Lung (tissue), 12 donors: ENCODE measurements around the gene BMPR1B. TPM values are rescaled to one million over a fixed set of nuclear protein-coding genes. Genes with fewer than 3 reads are reported as not detected.
A peak's percentile ranks its signal among the peaks of the same experiment; 100 is the strongest.

Experiments
- ATAC-seq: fragments of 200-7000 bp; cut with Tn5 transposase; one replicate; pipeline ENCODE4 v1.9.1; 2020; ENCODE audit warnings: moderate number of reproducible peaks; ENCODE audit not compliant: insufficient read depth, low FRiP score
- DNase-seq, 3 donors: peaks; one replicate each; pipeline ENCODE4 v3.0.0-alpha.2; 2013 to 2017
- H3K27ac ChIP-seq, 2 donors: one replicate each; pipeline ENCODE4 v1.5.1; 2013; ENCODE audit warnings: mild to moderate bottlenecking in 2 of 2, moderate library complexity in 2 of 2, control low read depth in 1 of 2, inconsistent platforms in 1 of 2, low read depth in 1 of 2, low read length in 1 of 2
- H3K27me3 ChIP-seq, 3 donors: one replicate each; pipeline ENCODE4 v1.5.1; 2013; ENCODE audit warnings: low read length in 2 of 3; ENCODE audit not compliant: control insufficient read depth in 3 of 3, insufficient read depth in 3 of 3
- H3K36me3 ChIP-seq, 4 donors: one replicate each; pipeline ENCODE4 v1.5.1; 2013; ENCODE audit warnings: low read length in 4 of 4, mild to moderate bottlenecking in 1 of 4, moderate library complexity in 1 of 4; ENCODE audit not compliant: control insufficient read depth in 4 of 4, insufficient read depth in 4 of 4
- H3K4me1 ChIP-seq, 5 donors: one replicate each; pipeline ENCODE4 v1.5.1; 2013; ENCODE audit warnings: low read length in 5 of 5, mild to moderate bottlenecking in 2 of 5, moderate library complexity in 1 of 5; ENCODE audit not compliant: control insufficient read depth in 5 of 5, insufficient read depth in 5 of 5
- H3K4me3 ChIP-seq: one replicate; pipeline ENCODE4 v1.5.1; 2013; ENCODE audit warnings: mild to moderate bottlenecking, control low read depth, moderate library complexity
- H3K9ac ChIP-seq, 2 donors: one replicate each; pipeline ENCODE4 v1.5.1; 2013; ENCODE audit warnings: low read length in 2 of 2, control low read depth in 1 of 2; ENCODE audit not compliant: insufficient read depth in 1 of 2
- H3K9me3 ChIP-seq, 4 donors: one replicate each; pipeline ENCODE4 v1.5.1; 2013; ENCODE audit warnings: low read length in 3 of 4, mild to moderate bottlenecking in 1 of 4, moderate library complexity in 1 of 4; ENCODE audit not compliant: control insufficient read depth in 4 of 4, insufficient read depth in 3 of 4
- WGBS, 2 donors: extraction: QIAGEN DNeasy Blood & Tissue Kit; methylation state at CpG; one replicate each; pipeline ENCODE4 v1.1.7; 2013; 5-methylcytosine and 5-hydroxymethylcytosine counted together
- polyA plus RNA-seq, 2 donors: library from polyadenylated mRNA; stranded (reverse); fragments of 200-250 nt; gene quantifications; one replicate each; pipeline ENCODE4 v1.2.1, GENCODE V29; 2013
- total RNA-seq, 2 donors: library from RNA; depleted of rRNA in 1 of 2; stranded (reverse); fragments of >200 nt in 1 of 2; gene quantifications; one replicate each; pipeline ENCODE4 v1.2.1, GENCODE V29; 2014 to 2021
- TF ChIP-seq, protein P1 (sequence below): IDR thresholded peaks from 2 replicates; pipeline ENCODE4 v1.5.1; 2012; ENCODE audit warnings: mild to moderate bottlenecking; ENCODE audit errors: control extremely low read depth, extremely low read depth
- donor health status: control.
- donor health status: control.
- donor health status: Bipolar disorder and iron deficiency.
- donor health status: healthy.
- donor health status: DM: yes; HTN: yes; CAD: no.

Gene BMPR1B
- total and polyA plus RNA-seq, 4 donors: 0.65 to 7.3 (median 1.9) TPM

DNA sequence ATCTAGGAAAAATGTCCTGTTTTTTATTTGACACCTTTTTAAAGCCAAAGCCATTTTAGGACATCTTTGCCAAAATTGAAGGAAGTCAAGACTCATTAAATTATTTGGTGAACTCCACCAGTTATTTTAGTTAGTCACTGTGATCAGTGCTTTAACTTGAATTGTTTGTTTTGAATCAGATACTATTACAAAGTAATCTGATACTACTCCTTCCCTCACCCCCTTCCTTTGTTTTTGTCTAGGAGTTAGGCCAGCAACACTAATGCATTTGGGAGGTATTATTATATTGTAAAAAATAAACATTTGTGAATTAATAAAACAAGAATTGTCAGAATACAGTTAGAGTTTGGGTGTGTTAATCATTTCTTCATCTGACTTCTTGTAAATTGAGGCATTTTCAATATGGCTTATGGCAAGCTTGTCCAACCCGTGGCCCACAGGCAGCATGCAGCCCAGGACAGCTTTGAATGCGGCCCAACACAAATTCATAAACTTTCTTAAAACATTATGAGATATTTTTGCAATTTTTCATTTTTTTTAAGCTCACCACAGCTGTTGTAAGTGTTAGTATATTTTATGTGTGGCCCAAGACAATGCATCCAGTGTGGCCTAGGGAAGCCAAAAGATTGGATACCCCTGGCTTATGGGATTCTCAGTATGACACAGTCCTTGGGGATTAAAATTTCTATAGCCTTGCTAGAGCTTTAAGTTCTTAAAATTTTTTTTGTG is 182.2 kb downstream of the BMPR1B start:
- Histone ChIP-seq H3K27me3 (no peaks in the 10 kb centered on the region), H3K4me1 (no peaks in the 10 kb centered on the region), H3K9me3 (no peaks in the 10 kb centered on the region), H3K9ac (no peak overlapping the region), H3K4me3 (no peak overlapping the region), H3K36me3 (no peaks in the 10 kb centered on the region), H3K27ac (no peak overlapping the region)
- ATAC-seq: no peak
- TF ChIP-seq, protein P1, sequence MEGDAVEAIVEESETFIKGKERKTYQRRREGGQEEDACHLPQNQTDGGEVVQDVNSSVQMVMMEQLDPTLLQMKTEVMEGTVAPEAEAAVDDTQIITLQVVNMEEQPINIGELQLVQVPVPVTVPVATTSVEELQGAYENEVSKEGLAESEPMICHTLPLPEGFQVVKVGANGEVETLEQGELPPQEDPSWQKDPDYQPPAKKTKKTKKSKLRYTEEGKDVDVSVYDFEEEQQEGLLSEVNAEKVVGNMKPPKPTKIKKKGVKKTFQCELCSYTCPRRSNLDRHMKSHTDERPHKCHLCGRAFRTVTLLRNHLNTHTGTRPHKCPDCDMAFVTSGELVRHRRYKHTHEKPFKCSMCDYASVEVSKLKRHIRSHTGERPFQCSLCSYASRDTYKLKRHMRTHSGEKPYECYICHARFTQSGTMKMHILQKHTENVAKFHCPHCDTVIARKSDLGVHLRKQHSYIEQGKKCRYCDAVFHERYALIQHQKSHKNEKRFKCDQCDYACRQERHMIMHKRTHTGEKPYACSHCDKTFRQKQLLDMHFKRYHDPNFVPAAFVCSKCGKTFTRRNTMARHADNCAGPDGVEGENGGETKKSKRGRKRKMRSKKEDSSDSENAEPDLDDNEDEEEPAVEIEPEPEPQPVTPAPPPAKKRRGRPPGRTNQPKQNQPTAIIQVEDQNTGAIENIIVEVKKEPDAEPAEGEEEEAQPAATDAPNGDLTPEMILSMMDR: no peak
- 77 to 86% methylated on average over 2 of the region's 2 CpGs for WGBS, 2 donors
- peak in 1 of 3 donors; percentile 13 for DNase-seq

DNA sequence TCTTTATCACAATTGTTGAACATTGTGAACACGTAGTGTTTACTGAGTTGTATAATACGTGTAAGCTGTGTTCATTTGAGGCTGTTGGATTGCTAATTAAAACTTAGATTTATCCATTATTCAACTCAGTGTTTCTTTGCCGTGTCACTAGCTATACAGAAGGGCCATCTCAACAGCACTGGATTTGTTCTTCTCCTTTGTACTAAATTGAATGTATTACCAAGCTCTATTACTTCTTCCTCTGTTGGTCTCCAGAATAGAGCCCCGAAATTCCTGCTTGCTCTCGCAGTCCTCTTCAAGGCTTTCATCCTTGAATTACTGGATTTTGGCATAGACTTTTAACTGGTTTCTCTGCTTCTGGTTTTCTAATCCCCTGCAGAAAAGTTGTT is 182.8 kb downstream of the BMPR1B start:
- TF ChIP-seq, protein P1: no peak
- H3K4me3 ChIP-seq: no peak overlapping the region
- H3K27me3 ChIP-seq: no peaks in the 10 kb centered on the region
- H3K4me1 ChIP-seq: no peaks in the 10 kb centered on the region
- no peak overlapping the region for H3K9ac ChIP-seq
- DNase-seq: no peak
- no peaks in the 10 kb centered on the region for H3K9me3 ChIP-seq
- WGBS, 2 donors: 91 to 94% methylated on average over 5 of the region's 5 CpGs
- no peaks in the 10 kb centered on the region for H3K36me3 ChIP-seq
- no peak overlapping the region for H3K27ac ChIP-seq
- ATAC-seq: no peak

DNA sequence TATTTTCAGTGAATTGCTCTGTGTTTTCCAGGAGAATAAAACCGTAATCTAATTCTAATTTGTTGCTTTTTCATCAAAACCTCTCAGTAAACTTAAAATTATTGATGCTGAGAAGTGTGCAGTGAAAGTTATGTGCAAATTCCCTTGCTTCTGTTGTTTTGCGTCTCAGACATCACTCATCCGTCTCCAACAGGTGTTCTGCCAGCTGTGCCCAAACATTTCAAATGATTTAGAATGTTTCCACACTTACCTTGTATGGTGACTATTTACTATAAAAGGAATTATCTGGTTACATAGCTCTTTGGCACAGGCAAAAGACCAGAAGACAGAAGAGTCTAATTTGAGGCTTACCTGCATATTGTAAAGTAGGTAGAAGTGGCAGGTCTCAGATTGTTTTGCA is 184.0 kb downstream of the BMPR1B start:
- Histone ChIP-seq H3K4me3 (no peak overlapping the region), H3K4me1 (no peaks in the 10 kb centered on the region), H3K27ac (no peak overlapping the region), H3K36me3 (no peaks in the 10 kb centered on the region), H3K9me3 (no peaks in the 10 kb centered on the region), H3K27me3 (no peaks in the 10 kb centered on the region), H3K9ac (no peak overlapping the region)
- DNase-seq (no peak), ATAC-seq (no peak)
- TF ChIP-seq, protein P1: no peak
- WGBS, 2 donors: 86 to 89% methylated on average over 3 of the region's 3 CpGs

DNA sequence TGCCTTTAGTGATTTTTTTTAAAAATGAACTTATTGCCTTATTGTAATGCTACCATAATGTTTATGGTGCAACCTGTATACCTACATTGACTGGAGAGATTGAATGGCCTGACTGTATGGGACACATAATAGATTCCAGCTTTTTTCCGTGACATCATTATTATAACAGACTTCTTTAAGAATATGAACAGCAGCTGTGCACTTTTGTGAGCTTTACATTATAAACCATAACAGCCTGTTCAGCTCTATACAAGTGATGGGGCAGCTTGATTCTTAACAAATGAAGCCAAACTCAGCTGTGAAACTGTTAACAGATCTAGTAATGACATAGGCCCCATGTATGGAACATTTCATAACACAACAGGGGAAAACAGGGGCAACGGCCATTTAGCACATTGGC is 187.0 kb downstream of the BMPR1B start:
- Histone ChIP-seq H3K4me1 (no peaks in the 10 kb centered on the region), H3K9ac (no peak overlapping the region), H3K4me3 (no peak overlapping the region), H3K27me3 (no peaks in the 10 kb centered on the region), H3K36me3 (no peaks in the 10 kb centered on the region), H3K27ac (no peak overlapping the region), H3K9me3 (no peaks in the 10 kb centered on the region)
- DNase-seq (no peak), ATAC-seq (no peak)
- TF ChIP-seq, protein P1: no peak
- 88 to 89% methylated on average over 2 of the region's 2 CpGs for WGBS, 2 donors
